Thyroid gland (tissue), 4 donors: ENCODE measurements around the gene BICD2. TPM values are rescaled to one million over a fixed set of nuclear protein-coding genes. Genes with fewer than 3 reads are reported as not detected.

Experiments
- DNase-seq, 2 donors: peaks; one replicate each; pipeline ENCODE4 v3.0.0-alpha.2; 2019
- H3K27ac ChIP-seq, 3 donors: fragments of 200-600 bp; sonication (generic); 1 replicate in 2 of 3; 2 replicates in 1 of 3; pipeline ENCODE4 v1.5.1; 2016 to 2019; ENCODE audit warnings: mild to moderate bottlenecking in 1 of 3, moderate library complexity in 1 of 3
- H3K27me3 ChIP-seq: fragments of 200-600 bp; sonication (generic); one replicate; pipeline ENCODE4 v1.5.1; 2019
- H3K36me3 ChIP-seq, 2 donors: fragments of 200-600 bp; sonication (generic); one replicate each; pipeline ENCODE4 v1.5.1; 2016 to 2019
- H3K4me1 ChIP-seq, 2 donors: fragments of 200-600 bp; sonication (generic); one replicate each; pipeline ENCODE4 v1.5.1; 2017 to 2019
- H3K4me3 ChIP-seq, 3 donors: fragments of 200-600 bp; sonication (generic); replicated peaks in 1 of 3; 1 replicate in 2 of 3; 2 replicates in 1 of 3; pipeline ENCODE4 v1.5.1; 2016; ENCODE audit warnings: mild to moderate bottlenecking in 1 of 3
- H3K9me3 ChIP-seq: fragments of 200-600 bp; sonication (generic); one replicate; pipeline ENCODE4 v1.5.1; 2017
- CTCF ChIP-seq, 6 experiments: fragments of 200-600 bp in 3 of 6; fragments of 450-650 bp in 3 of 6; sonication (generic) in 3 of 6; IDR thresholded peaks; one replicate each; pipeline ENCODE4 v1.5.1; 2016 to 2019; ENCODE audit warnings: antibody characterized with exemption in 6 of 6, mild to moderate bottlenecking in 2 of 6, inconsistent platforms in 1 of 6, moderate library complexity in 1 of 6
- POLR2A ChIP-seq, 2 donors: fragments of 450-650 bp; IDR thresholded peaks; one replicate each; pipeline ENCODE4 v1.6.1; 2017; ENCODE audit warnings: antibody characterized with exemption in 2 of 2, mild to moderate bottlenecking in 2 of 2, moderate library complexity in 1 of 2
- WGBS, 2 donors: methylation state at CpG; one replicate each; pipeline ENCODE4 v1.1.5; 2017; 5-methylcytosine and 5-hydroxymethylcytosine counted together
- intact Hi-C: fragments of 100-400 bp; cut with DNase I; formaldehyde crosslinking; loops from one replicate; pipeline ENCODE4 v1.15.1; 2023
- total RNA-seq, 4 donors: library from RNA; depleted of rRNA; stranded (reverse); fragments of >200 nt; gene quantifications; one replicate each; pipeline ENCODE4 v1.2.3, GENCODE V29; 2016

The BICD2 gene
- total RNA-seq, 4 donors from 2014 or later = 26.1 to 33.3 (median 28.2) TPM

DNA sequence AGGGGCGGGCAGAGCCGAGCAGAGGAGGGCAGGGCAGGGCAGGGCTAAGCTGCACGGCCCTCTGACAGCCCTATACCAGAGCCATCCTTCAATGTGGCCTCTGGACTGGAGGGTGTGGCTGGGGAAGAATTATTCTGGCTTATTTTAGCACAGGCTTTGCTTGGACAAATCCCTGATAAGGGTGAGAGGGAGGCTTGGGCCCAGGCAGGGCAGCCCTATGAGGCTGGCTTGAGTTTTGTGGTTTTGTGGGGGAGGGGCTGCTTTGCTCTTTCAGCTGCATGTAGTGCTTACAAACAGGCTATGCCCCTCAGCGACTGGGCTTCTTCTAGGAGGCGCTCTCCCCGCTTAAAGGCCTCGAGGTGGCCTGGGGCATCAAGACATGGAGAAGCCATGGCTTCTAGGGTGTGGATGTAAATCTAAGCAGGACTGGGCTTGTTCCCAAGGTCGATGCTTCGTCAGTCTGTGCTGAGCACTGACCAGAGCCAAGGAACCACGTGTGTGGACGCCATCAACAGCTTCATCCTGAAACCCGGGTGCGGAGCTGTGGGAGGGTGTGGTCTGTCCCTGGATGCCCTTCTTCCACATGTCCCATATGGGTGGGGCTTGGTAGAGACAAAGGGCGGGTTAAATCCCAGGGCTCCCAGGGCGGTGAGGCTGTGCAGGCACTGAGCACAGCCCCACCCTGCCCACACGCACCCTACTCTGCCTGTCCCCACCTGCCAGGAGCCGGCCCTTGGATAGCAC is 49.0 kb downstream of the BICD2 start:
- peaks cover 67 to 71% of the 10 kb centered on the region in 2 donors for H3K36me3 ChIP-seq
- no peaks in the 10 kb centered on the region for H3K4me1 ChIP-seq
- no peak for DNase-seq
- H3K4me3 ChIP-seq = no peak overlapping the region
- 83 to 84% methylated on average over 11 to 17 of the region's 17 CpGs for WGBS, 2 donors
- no peak for TF ChIP-seq POLR2A (IDR thresholded peaks at IDR 0.05)
- TF ChIP-seq CTCF (IDR thresholded peaks at IDR 0.05) = no peak
- intact Hi-C loops = loop anchor here (2.0 kb wide), 1 partner anchor 75 kb away; no protein-coding TSS in a partner anchor
- H3K27ac ChIP-seq = no peak overlapping the region
- H3K9me3 ChIP-seq = no peaks in the 10 kb centered on the region
- no peaks in the 10 kb centered on the region for H3K27me3 ChIP-seq

DNA sequence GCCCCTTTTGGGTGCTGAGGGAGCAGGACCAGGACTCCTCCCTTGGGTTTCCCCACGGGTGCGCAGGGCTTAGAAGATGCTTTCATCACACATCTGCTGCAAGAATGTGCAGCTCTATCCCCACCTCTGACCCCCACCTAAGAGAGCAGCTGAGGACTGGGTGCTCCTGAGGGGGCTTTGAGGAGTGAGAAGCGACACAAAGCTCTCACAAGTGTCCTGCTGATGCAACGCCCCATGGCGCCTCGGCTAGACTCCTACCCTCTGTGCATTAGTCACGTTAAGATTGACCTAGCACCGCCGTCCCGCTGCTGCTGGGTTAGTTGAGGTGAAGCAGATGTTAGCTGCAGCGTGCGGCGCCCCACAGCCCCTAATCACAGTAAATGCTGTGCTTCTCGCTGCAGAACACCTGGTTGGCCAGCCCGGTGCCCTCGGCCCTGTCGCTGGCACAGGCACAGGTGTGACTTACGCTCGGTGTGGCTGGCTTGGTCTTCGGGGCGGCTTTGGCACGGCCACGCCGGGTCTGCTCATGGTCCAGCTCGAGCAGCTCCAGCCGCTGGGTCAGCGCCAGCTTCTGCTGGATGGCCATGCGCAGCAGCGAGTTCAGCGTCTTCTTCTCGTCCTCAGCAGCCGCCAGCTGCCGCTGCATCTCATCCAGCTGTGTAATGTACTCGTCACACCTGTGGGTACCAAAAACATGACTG is 49.7 kb downstream of the BICD2 start:
- intact Hi-C loops = no loop called here
- Histone ChIP-seq H3K4me3 (no peak overlapping the region), H3K27ac (no peak overlapping the region), H3K9me3 (no peaks in the 10 kb centered on the region), H3K36me3 (peaks cover 64 to 65% of the 10 kb centered on the region in 2 donors), H3K27me3 (no peaks in the 10 kb centered on the region), H3K4me1 (no peaks in the 10 kb centered on the region)
- TF ChIP-seq POLR2A (IDR thresholded peaks at IDR 0.05) (no peak), CTCF (IDR thresholded peaks at IDR 0.05) (no peak)
- WGBS, 2 donors = 96 to 97% methylated on average over 14 to 32 of the region's 34 CpGs
- no peak for DNase-seq

GRCh38 chr9:92714016-92714415 is 50.6 kb downstream of the BICD2 start:
- Histone ChIP-seq H3K4me1 (no peaks in the 10 kb centered on the region), H3K9me3 (no peaks in the 10 kb centered on the region), H3K36me3 (peaks cover 55 to 59% of the 10 kb centered on the region in 2 donors), H3K4me3 (no peak overlapping the region), H3K27me3 (no peaks in the 10 kb centered on the region), H3K27ac (no peak overlapping the region)
- DNase-seq = no peak
- 100% methylated on average over 3 of the region's 3 CpGs for WGBS, 2 donors
- intact Hi-C loops = no loop called here
- TF ChIP-seq CTCF (IDR thresholded peaks at IDR 0.05) (no peak), POLR2A (IDR thresholded peaks at IDR 0.05) (no peak)

GRCh38 chr9:92713528-92713927 is 51.1 kb downstream of the BICD2 start:
- Histone ChIP-seq H3K27ac (no peak overlapping the region), H3K36me3 (peaks cover 50 to 54% of the 10 kb centered on the region in 2 donors)
- intact Hi-C loops = no loop called here

More at GRCh38 chr9:92713528-92713927, 51.1 kb downstream of the BICD2 start:
- no peak overlapping the region for H3K4me3 ChIP-seq
- H3K9me3 ChIP-seq = no peaks in the 10 kb centered on the region
- no peaks in the 10 kb centered on the region for H3K27me3 ChIP-seq
- DNase-seq = no peak
- no peaks in the 10 kb centered on the region for H3K4me1 ChIP-seq
- no peak for TF ChIP-seq POLR2A (IDR thresholded peaks at IDR 0.05)
- TF ChIP-seq CTCF (IDR thresholded peaks at IDR 0.05) = no peak
- 96% methylated on average over 15 of the region's 15 CpGs for WGBS, 2 donors
